ENCODE measurements around the gene ZFP36L2.

The ZFP36L2 gene

DNA sequence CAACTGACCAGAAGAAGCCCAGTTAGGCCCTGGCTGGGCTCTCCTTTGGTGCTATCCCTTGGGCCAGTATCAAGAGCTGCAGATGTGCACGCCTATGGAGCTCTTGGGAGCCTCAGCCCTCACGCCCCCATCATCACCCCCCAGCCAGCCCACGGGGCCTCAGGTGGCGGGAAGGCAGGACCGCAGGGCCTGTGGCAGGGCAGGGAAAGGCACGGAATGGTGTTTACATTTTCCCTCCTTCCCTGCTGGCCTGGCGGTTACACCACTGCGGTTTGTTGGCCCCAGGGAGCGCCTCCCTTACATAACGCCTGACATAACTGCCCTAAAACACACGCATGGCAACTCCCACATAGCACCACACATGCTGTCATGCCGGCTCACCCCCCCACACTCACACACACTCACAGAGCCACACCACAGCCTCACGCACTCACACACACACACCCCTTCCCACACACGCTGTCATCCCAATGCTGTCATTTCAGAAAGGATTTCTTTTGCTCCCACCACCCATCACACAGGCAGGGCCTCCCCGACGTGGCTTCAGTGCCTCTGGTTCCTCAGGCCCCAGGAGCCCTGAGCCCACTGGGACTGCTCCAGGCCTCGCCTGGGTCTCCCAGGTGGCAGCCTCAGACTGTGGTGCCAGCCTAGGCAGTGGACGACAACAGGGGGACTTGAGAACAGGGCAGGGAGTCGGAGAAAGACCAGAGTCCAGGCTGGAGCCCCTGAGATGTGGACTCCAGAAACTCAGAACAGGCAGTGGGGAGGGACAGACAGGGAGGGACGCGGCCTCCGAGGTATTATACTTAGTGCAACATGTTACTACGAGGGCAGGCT is 15.7 kb downstream of the ZFP36L2 start (continued):
- no peak for TF ChIP-seq ZNF639 (tag by site-specific recombination; IDR thresholded peaks at IDR 0.05)
- TF ChIP-seq ZBTB7A (tag by site-specific recombination; IDR thresholded peaks at IDR 0.05; ENCODE audit: low read depth): no peak
- no peak for TF ChIP-seq ZNF302 (tag by site-specific recombination; IDR thresholded peaks at IDR 0.05; ENCODE audit: low read depth)
- peak; percentile 96 for TF ChIP-seq WT1 (tag by site-specific recombination; IDR thresholded peaks at IDR 0.05)
- TF ChIP-seq, protein P1, sequence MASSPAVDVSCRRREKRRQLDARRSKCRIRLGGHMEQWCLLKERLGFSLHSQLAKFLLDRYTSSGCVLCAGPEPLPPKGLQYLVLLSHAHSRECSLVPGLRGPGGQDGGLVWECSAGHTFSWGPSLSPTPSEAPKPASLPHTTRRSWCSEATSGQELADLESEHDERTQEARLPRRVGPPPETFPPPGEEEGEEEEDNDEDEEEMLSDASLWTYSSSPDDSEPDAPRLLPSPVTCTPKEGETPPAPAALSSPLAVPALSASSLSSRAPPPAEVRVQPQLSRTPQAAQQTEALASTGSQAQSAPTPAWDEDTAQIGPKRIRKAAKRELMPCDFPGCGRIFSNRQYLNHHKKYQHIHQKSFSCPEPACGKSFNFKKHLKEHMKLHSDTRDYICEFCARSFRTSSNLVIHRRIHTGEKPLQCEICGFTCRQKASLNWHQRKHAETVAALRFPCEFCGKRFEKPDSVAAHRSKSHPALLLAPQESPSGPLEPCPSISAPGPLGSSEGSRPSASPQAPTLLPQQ (tag by site-specific recombination; IDR thresholded peaks at IDR 0.05): 0 out of 2 replicates have a peak, but pooled peaks have one; percentile 18
- no peak for TF ChIP-seq ZNF776 (tag by site-specific recombination; IDR thresholded peaks at IDR 0.05; ENCODE audit: borderline replicate concordance)
- TF ChIP-seq ZNF114 (tag by site-specific recombination; IDR thresholded peaks at IDR 0.05): no peak
- TF ChIP-seq ZFP41 (tag by site-specific recombination; IDR thresholded peaks at IDR 0.05; ENCODE audit: borderline replicate concordance): no peak
- no peak for TF ChIP-seq ZNF23 (tag by site-specific recombination; IDR thresholded peaks at IDR 0.05; ENCODE audit: borderline replicate concordance)
- TF ChIP-seq ZNF16 (tag by site-specific recombination; IDR thresholded peaks at IDR 0.05; ENCODE audit: low read depth): no peak
- TF ChIP-seq ZNF677 (tag by site-specific recombination; IDR thresholded peaks at IDR 0.05): no peak
- TF ChIP-seq TRIM28 (IDR thresholded peaks at IDR 0.05; ENCODE audit: borderline replicate concordance, low read length): no peak
- TF ChIP-seq ZNF202 (tag by site-specific recombination; IDR thresholded peaks at IDR 0.05; ENCODE audit: borderline replicate concordance): no peak
- peak; percentile 32; the same call in 1 of the 2 replicates for TF ChIP-seq ZNF26 (tag by site-specific recombination; IDR thresholded peaks at IDR 0.05)
- peak; percentile 76 for TF ChIP-seq ATF2 (tag by site-specific recombination; IDR thresholded peaks at IDR 0.05; ENCODE audit: low read depth)
- TF ChIP-seq HOXD13 (CRISPR knock-in tag; IDR thresholded peaks at IDR 0.05; ENCODE audit: borderline replicate concordance): no peak
- TF ChIP-seq OSR2 (tag by site-specific recombination; IDR thresholded peaks at IDR 0.05): no peak
- TF ChIP-seq ZFP69B (tag by site-specific recombination; IDR thresholded peaks at IDR 0.05): no peak; the same call in 1 of the 2 replicates
- TF ChIP-seq GFI1B (tag by site-specific recombination; IDR thresholded peaks at IDR 0.05): no peak
- no peak for TF ChIP-seq ZNF175 (tag by site-specific recombination; IDR thresholded peaks at IDR 0.05)
- TF ChIP-seq SALL2 (tag by site-specific recombination; IDR thresholded peaks at IDR 0.05; ENCODE audit: borderline replicate concordance): 0 out of 2 replicates have a peak, but pooled peaks have one; percentile 59
- no peak for TF ChIP-seq FEZF1 (tag by site-specific recombination; IDR thresholded peaks at IDR 0.05)
- TF ChIP-seq SP2 (tag by site-specific recombination; IDR thresholded peaks at IDR 0.05): no peak
- TF ChIP-seq ZNF792 (tag by site-specific recombination; IDR thresholded peaks at IDR 0.05): no peak
- peak; percentile 93 for TF ChIP-seq ZNF600 (tag by site-specific recombination; IDR thresholded peaks at IDR 0.05)
- no peak for TF ChIP-seq ZBTB1 (tag by site-specific recombination; IDR thresholded peaks at IDR 0.05)
- no peak for TF ChIP-seq ZNF747 (tag by site-specific recombination; IDR thresholded peaks at IDR 0.05)
- TF ChIP-seq, protein P2, sequence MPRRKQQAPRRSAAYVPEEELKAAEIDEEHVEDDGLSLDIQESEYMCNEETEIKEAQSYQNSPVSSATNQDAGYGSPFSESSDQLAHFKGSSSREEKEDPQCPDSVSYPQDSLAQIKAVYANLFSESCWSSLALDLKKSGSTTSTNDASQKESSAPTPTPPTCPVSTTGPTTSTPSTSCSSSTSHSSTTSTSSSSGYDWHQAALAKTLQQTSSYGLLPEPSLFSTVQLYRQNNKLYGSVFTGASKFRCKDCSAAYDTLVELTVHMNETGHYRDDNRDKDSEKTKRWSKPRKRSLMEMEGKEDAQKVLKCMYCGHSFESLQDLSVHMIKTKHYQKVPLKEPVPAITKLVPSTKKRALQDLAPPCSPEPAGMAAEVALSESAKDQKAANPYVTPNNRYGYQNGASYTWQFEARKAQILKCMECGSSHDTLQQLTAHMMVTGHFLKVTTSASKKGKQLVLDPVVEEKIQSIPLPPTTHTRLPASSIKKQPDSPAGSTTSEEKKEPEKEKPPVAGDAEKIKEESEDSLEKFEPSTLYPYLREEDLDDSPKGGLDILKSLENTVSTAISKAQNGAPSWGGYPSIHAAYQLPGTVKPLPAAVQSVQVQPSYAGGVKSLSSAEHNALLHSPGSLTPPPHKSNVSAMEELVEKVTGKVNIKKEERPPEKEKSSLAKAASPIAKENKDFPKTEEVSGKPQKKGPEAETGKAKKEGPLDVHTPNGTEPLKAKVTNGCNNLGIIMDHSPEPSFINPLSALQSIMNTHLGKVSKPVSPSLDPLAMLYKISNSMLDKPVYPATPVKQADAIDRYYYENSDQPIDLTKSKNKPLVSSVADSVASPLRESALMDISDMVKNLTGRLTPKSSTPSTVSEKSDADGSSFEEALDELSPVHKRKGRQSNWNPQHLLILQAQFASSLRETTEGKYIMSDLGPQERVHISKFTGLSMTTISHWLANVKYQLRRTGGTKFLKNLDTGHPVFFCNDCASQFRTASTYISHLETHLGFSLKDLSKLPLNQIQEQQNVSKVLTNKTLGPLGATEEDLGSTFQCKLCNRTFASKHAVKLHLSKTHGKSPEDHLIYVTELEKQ (tag by site-specific recombination; IDR thresholded peaks at IDR 0.05; ENCODE audit: borderline replicate concordance): no peak
- TF ChIP-seq, protein P3, sequence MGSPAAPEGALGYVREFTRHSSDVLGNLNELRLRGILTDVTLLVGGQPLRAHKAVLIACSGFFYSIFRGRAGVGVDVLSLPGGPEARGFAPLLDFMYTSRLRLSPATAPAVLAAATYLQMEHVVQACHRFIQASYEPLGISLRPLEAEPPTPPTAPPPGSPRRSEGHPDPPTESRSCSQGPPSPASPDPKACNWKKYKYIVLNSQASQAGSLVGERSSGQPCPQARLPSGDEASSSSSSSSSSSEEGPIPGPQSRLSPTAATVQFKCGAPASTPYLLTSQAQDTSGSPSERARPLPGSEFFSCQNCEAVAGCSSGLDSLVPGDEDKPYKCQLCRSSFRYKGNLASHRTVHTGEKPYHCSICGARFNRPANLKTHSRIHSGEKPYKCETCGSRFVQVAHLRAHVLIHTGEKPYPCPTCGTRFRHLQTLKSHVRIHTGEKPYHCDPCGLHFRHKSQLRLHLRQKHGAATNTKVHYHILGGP (tag by site-specific recombination; IDR thresholded peaks at IDR 0.05): no peak
- TF ChIP-seq MYNN (tag by site-specific recombination; IDR thresholded peaks at IDR 0.05; ENCODE audit: borderline replicate concordance): no peak
